ENCODE data around the gene CNGB1. TPM values are rescaled to one million over a fixed set of nuclear protein-coding genes. Genes with fewer than 3 reads are reported as not detected.
"Not testable (repeated sequence)": the region's sequence is repeated elsewhere in the genome, so short reads cannot be mapped to it uniquely, and the experiment has no call there.

Gene CNGB1
- total RNA-seq, 1 experiment from 2014 or later, result not detected

DNA sequence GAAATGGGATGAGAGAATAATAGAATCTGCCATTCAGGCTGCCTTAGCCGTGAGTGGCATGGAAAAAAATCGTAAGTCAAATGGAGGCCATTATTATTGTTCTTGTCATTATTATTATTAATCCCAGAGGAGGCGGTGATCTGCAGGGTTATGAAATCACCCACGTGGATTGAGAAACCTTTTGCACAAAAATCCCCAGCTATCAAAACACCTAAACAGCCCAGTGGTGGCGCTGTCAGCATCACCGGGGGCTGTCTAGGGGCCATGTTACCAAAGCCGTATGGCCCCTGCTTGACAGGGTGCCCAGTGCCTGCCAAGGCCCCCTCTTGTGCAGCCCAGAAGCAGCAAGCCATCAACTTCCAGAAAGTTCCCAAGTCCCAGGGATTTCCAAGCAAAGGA, 25.2 kb downstream of the CNGB1 start:
- Histone ChIP-seq H3K27ac (no peak overlapping the region), H3K4me3 (no peak overlapping the region), H3K9me3 (replicated peaks) (no peaks in the 10 kb centered on the region), H3K36me3 (no peaks in the 10 kb centered on the region), H3K4me1 (no peaks in the 10 kb centered on the region), H3K27me3 (peaks cover 31% of the 10 kb centered on the region)
- DNase-seq, result no peak

DNA sequence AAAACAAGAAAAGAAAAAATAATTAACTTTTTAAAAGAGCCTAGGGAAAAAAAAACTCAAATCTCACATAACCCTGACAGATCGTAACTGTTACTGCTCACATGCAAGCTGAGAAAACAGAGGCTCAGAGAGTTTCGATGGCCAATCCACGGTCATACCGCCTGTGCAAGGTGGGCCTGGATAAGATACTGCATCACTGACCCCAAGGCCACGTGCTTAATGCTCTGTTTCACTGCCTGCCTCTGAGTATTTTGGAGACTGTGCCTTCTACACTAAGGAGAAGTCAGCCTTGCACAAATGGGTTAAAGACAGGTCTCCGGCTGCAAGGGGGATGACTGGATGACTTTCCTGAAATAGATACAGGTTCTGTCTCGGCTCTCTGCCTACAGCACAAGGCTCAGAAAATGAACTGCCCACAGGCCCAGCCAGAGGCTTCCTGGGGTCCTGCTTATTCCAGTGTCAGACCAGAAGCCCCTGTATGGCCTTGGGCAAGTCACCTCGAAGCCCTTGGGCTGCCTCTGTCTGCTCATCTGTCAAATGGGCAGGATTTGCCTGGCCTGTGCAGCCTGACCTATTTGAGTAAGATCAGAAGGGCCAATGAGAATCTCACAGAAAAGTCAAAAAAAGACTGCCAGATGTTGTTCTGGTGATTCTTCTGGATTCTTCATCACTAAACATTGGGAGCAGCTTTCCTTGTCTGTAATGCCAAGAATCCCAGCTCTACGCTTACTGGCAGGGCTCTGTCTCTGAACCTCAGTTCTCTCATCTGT, 25.8 kb downstream of the CNGB1 start:
- peaks cover 32% of the 10 kb centered on the region for H3K27me3 ChIP-seq
- DNase-seq, result no peak
- no peak overlapping the region for H3K4me3 ChIP-seq
- no peaks in the 10 kb centered on the region for H3K36me3 ChIP-seq
- H3K9me3 ChIP-seq (replicated peaks), result no peaks in the 10 kb centered on the region
- no peak overlapping the region for H3K27ac ChIP-seq
- no peaks in the 10 kb centered on the region for H3K4me1 ChIP-seq

DNA sequence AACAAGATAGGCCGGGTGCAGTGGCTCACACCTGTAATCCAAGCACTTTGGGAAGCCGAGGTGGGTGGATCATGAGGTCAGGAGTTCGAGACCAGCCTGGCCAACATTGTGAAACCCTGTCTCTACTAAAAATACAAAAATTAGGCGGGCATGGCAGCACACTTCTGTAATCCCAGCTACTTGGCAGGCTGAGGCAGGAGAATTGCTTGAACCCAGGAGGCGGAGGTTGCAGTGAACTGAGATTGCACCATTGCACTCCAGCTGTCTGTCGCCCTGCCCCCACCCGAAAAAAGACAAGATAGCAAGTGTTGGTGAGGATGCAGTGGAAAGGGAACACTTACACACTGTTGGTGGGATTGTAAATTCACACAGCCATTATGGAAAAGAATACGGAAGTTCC, 27.5 kb downstream of the CNGB1 start:
- H3K4me3 ChIP-seq; H3K4me1 ChIP-seq; H3K27ac ChIP-seq; DNase-seq; H3K9me3 ChIP-seq (replicated peaks); H3K36me3 ChIP-seq: not testable (repeated sequence)
- H3K27me3 ChIP-seq, result peaks cover 35% of the 10 kb centered on the region

DNA sequence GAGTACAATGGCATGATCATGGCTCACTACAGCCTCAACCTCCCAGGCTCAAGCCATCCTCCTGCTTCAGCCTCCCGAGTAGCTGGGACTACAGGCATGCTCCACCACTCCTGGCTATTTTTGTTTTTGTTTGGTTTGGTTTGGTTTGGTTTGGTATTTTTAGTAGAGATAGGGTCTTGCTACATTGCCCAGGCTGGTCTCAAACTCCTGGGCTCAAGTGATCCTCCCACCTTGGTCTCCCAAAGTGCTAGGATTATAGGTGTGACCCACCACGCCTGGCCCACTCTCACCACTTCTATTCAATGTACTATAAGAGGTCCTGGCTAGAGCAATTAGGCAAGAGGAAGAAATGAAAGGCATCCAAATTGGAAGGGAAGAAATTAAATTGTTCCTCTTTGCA, 29.0 kb downstream of the CNGB1 start:
- not testable (repeated sequence) for H3K9me3 ChIP-seq (replicated peaks); H3K36me3 ChIP-seq; H3K4me3 ChIP-seq; H3K27ac ChIP-seq; DNase-seq; H3K4me1 ChIP-seq
- H3K27me3 ChIP-seq, result peaks cover 35% of the 10 kb centered on the region

DNA sequence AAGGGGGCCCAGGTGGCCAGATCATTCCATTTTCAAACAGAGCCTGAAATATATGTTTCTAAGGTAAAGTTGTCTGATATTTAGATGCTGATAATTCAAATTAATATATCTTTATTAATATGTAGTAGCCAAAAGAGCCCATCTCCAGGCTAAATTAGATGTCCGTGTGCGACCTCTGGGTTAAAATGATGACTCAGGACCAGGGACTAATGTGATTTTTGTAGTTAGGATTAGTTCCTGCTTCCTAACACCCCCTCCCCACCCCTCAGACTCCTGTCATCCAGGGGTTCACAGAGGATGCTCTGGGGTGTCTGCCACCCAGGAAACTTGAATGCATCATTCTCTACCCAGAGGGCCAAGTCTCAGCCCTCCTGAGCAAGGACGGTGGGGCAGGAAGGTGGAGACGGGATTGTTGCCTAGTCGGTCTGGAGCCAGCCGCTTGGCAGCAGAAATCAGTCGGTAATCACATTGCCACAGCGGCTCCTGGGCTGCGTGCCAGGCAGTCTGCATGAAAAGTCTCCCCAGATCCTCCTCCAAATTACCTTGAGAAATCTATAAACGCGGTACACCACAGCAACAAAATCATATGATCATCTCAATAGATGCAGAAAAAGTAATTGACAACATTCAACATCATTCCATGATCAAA, 29.8 kb downstream of the CNGB1 start:
- Histone ChIP-seq H3K4me3 (no peak overlapping the region), H3K4me1 (no peaks in the 10 kb centered on the region), H3K9me3 (replicated peaks) (no peaks in the 10 kb centered on the region), H3K36me3 (no peaks in the 10 kb centered on the region), H3K27me3 (peaks cover 38% of the 10 kb centered on the region), H3K27ac (no peak overlapping the region)
- DNase-seq, result peak in 1 of 2 experiments; percentile 21

DNA sequence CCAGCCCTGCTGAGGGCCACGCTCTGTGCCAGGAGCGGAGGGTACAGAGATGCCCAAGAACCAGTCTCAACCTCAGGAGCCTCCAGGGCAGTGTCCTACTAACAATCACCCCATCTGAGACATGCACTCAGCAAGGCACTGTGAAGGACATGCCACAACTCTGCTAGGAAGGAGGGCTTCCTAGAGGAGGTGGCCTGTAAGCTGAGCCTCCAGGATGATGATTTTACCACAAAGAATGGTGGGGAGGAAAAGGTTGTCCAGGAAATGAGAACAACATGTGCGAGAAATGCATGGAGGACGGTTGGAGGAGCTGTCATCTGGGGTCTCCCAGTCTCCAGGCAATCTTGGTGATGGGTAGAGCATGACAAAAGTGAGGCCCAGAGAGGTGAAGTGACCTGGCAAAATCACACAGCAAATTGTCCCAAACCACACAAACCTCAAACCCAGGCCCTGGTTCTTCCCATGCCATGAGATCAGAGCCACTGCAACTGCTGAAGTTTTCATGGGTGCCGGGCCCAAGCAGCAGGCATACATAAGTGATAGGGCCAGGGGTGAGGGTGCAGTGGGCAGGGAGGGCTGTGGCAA, 30.5 kb downstream of the CNGB1 start:
- H3K27ac ChIP-seq, result no peak overlapping the region
- DNase-seq, result no peak
- peaks cover 42% of the 10 kb centered on the region for H3K27me3 ChIP-seq

DNA sequence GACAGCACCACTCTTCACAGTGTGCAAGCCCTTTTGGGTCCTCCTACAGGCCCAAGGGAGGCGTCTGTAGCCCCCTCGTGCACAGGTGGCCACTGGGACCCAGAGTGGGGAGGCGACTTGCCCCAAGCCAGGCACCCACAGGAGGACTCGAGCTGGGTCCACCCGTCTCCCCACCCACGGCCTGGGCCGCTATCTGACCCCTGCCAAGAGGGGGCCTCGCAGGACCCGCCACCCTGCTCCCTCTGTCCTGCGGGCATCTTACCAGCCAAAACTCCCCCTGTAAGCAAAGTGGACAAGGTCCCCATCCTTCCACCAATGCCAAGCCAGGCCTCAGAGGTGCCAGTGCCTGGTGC, 31.1 kb downstream of the CNGB1 start:
- peaks cover 36% of the 10 kb centered on the region for H3K27me3 ChIP-seq
- no peaks in the 10 kb centered on the region for H3K36me3 ChIP-seq
- H3K27ac ChIP-seq, result no peak overlapping the region
- H3K9me3 ChIP-seq (replicated peaks), result no peaks in the 10 kb centered on the region
- DNase-seq, result no peak
- H3K4me1 ChIP-seq, result no peaks in the 10 kb centered on the region
- H3K4me3 ChIP-seq, result no peak overlapping the region

More for the DNA sequence above, 30.5 kb downstream of the CNGB1 start:
- Histone ChIP-seq H3K9me3 (replicated peaks) (no peaks in the 10 kb centered on the region), H3K36me3 (no peaks in the 10 kb centered on the region), H3K4me3 (no peak overlapping the region), H3K4me1 (no peaks in the 10 kb centered on the region)

DNA sequence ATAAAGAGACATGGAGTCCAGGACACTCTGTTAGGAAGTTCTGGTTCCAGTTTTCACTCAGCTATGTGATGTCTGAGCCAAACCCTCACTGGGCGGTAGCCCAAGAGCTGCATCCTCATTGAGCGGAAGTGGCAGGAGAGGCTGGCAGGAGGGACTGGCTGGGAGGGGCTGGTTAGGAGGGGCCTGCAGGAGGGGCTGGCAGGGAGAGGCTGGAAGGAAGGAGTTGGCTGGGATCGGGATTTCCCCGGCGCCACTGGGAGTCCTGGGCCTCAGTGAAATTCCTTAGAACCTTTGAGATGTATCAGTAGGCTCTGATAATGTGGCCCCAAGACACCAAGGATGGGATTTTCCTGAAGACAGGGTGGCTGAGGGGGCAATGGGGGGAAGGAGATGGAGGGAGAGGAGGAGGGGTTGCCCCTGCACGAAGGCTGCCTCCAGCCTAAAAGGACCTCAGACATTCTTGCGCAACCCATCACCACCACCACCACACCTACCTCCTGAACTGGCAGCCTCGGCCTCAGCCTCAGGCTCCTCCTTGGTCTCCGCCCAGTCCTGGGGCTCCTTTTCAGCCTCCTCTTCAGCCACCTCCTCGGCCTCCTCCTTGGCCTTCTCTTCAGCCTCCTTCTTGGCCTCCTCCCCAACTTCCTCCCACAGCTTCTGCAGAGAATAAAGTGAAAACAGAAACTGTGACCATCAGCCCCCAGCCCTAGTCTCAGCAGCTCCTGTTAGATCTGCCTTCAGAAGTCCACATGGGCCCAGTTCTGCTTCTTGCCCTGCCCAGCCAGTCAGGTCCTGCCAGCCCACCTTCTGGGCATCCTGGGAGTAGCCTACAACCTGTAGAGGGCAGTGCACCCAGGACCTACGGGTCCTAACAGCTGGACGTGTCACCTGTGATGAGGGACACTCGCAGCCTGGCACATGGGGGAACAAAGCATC, 31.7 kb downstream of the CNGB1 start:
- peaks cover 33% of the 10 kb centered on the region for H3K27me3 ChIP-seq
- no peak overlapping the region for H3K27ac ChIP-seq
- H3K4me1 ChIP-seq, result no peaks in the 10 kb centered on the region
- no peak overlapping the region for H3K4me3 ChIP-seq
- no peak for DNase-seq
- no peaks in the 10 kb centered on the region for H3K36me3 ChIP-seq
- H3K9me3 ChIP-seq (replicated peaks), result no peaks in the 10 kb centered on the region

DNA sequence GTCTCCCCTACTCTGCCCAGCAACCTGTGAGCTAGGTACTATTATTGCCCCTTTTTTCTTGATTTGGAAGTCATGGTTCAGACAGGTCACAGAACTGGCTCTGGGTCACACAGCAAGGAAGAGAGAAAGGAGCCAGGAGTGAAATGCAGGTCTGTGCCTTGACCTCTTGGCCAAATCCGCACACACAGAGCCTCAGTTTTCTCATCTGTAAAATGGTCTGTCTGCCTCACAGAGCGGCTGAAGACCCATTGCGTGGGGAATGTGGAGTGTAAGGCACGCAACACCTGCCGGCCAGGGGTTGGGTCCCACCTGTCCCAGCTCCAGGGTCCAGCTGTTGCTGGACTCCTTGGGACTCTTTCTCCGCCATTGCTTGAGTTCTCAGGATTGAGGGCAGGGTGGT, 32.4 kb downstream of the CNGB1 start:
- no peak for DNase-seq
- no peaks in the 10 kb centered on the region for H3K4me1 ChIP-seq
- H3K36me3 ChIP-seq, result no peaks in the 10 kb centered on the region

DNA sequence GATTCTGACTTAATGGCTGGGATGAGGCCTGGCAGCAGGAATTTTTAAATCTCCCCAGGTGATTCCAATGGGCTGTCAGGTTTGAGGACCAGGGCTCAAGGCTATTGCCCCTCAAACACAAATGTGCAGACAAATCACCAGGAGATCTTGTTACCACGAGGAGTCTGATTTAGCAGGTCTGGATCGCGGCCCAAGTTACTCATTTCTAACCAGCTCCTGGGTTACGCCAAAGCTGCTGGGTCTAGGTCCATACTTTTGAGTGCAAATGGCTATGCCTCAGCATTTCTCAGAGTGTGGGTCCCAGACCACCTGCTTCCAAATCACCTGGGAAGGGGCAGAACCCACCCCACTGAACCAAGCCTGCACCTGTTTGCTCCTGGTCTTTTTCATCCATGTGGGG, 33.1 kb downstream of the CNGB1 start:
- no peaks in the 10 kb centered on the region for H3K36me3 ChIP-seq
- H3K27me3 ChIP-seq, result peaks cover 29% of the 10 kb centered on the region
- H3K4me1 ChIP-seq, result no peaks in the 10 kb centered on the region
- no peaks in the 10 kb centered on the region for H3K9me3 ChIP-seq (replicated peaks)
- H3K4me3 ChIP-seq, result no peak overlapping the region
- no peak overlapping the region for H3K27ac ChIP-seq
- DNase-seq, result no peak

More for the DNA sequence above, 32.4 kb downstream of the CNGB1 start:
- Histone ChIP-seq H3K27me3 (peaks cover 31% of the 10 kb centered on the region), H3K4me3 (no peak overlapping the region), H3K9me3 (replicated peaks) (no peaks in the 10 kb centered on the region), H3K27ac (no peak overlapping the region)

DNA sequence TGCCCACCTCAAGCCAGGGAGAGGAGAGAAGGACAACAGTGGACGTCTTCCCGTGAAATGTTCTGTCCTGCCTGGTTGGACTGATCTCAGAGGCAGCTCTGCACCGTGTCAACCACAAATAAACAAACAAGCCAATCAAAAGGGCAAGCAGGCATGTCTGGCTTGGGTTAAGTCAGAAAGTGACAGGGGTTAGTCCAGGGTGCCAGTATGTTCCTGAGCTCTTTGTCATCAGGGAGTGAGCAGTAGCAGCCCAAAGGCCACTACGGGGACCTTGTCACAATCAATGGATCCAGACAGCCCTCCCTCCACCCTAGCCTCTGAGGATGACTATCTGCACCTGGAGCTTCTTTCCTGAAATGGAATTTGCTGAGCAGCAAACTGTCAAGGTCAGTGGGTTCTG, 35.0 kb downstream of the CNGB1 start:
- no peak overlapping the region for H3K27ac ChIP-seq
- H3K27me3 ChIP-seq, result peaks cover 18% of the 10 kb centered on the region
- no peaks in the 10 kb centered on the region for H3K4me1 ChIP-seq
- no peak for DNase-seq
- H3K36me3 ChIP-seq, result no peaks in the 10 kb centered on the region
- H3K4me3 ChIP-seq, result no peak overlapping the region
- no peaks in the 10 kb centered on the region for H3K9me3 ChIP-seq (replicated peaks)

DNA sequence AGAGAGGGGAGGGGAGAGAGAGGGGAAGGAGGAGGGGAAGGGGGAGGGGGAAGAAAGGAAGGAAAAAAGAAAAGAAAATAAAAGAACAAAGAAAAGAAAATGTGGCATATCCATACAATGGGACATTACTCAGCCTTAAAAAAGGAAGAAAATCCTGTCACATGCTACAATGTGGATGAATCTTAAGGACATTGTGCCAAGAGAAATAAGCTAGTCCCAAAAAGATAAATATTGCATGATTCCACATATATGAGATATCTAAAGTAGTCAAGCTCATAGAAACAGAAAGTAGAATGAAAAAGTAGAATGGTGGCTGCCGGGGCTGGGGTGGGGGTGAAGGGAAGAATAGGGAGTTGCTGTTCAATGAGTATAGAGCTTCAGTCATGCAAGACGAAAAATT, 40.4 kb downstream of the CNGB1 start:
- DNase-seq, result no peak
- H3K27ac ChIP-seq, result no peak overlapping the region
- no peaks in the 10 kb centered on the region for H3K4me1 ChIP-seq
- H3K4me3 ChIP-seq, result no peak overlapping the region
- no peaks in the 10 kb centered on the region for H3K36me3 ChIP-seq
- H3K9me3 ChIP-seq (replicated peaks), result no peaks in the 10 kb centered on the region
- peaks cover 15% of the 10 kb centered on the region for H3K27me3 ChIP-seq

DNA sequence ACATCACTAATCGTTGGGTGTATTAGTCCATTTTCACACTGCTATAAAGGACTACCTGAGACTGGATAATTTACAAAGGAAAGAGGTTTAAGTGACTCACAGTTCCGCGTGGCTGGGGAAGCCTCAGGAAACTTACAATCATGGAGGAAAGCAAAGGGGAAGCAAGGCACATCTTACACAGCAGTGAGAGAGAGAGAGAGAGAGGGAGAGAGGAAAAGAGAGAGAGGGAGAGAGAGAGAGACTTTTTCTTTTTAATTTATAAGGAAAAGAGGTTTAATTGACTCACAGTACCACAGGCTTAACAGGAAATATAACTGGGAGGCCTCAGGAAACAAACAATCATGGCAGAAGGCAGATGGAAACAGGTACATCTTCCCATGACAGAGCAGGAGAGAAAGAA, 41.7 kb downstream of the CNGB1 start:
- no peak overlapping the region for H3K4me3 ChIP-seq
- H3K27ac ChIP-seq, result no peak overlapping the region
- H3K36me3 ChIP-seq, result no peaks in the 10 kb centered on the region
- H3K4me1 ChIP-seq, result no peaks in the 10 kb centered on the region
- H3K27me3 ChIP-seq, result peaks cover 15% of the 10 kb centered on the region
- no peak for DNase-seq
- H3K9me3 ChIP-seq (replicated peaks), result no peaks in the 10 kb centered on the region

DNA sequence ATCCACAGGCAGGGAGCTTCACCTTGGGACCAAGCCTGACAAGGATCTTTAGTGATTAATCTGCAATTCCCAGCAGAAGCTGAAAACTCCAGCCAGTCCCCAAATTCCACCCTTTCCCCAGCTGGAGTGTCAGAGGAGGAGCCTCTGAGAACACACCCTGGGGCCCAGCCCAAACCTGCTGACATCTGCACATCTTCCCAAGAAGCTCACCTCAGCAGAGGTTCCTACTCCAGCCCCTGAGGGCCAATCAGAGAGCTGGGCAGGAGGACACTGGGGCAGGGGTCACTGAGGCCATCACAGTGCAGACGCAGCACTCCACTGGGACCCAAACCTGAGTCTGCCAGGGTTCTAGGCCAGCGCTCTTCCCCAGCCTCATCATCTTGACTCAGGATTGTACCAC, 44.9 kb downstream of the CNGB1 start:
- Histone ChIP-seq H3K4me1 (no peaks in the 10 kb centered on the region), H3K27me3 (peaks cover 16% of the 10 kb centered on the region), H3K9me3 (replicated peaks) (no peaks in the 10 kb centered on the region), H3K27ac (no peak overlapping the region), H3K4me3 (no peak overlapping the region), H3K36me3 (no peaks in the 10 kb centered on the region)
- no peak for DNase-seq

DNA sequence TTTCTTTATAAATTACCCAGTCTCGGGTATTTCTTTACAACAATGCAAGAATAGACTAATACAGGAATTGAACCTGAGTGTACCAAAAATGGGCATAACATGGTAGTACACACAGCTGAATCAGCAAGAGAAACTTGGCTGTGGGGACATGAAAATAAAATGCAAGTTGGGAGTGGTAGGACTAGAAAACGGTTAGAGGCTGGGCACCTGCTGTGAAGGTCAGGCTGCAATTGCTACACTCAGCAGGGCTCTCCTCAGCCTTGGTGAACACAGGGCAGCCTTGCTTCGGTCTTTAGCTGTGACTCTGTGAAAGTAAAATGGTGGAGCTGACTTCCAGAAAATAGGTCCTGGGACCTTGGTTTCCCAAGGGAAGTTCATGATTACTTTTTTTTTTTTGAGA, 45.6 kb downstream of the CNGB1 start:
- H3K4me3 ChIP-seq, result no peak overlapping the region
- H3K4me1 ChIP-seq, result no peaks in the 10 kb centered on the region
- H3K36me3 ChIP-seq, result no peaks in the 10 kb centered on the region
- no peaks in the 10 kb centered on the region for H3K9me3 ChIP-seq (replicated peaks)
- no peak overlapping the region for H3K27ac ChIP-seq
- H3K27me3 ChIP-seq, result peaks cover 16% of the 10 kb centered on the region
- DNase-seq, result no peak
